Right atrium auricular region (tissue), 2 donors: ENCODE data around the gene RIMKLB. TPM values are rescaled to one million over a fixed set of nuclear protein-coding genes. Genes with fewer than 3 reads are reported as not detected.
A peak's percentile ranks its signal among the peaks of the same experiment; 100 is the strongest.

Source experiments
- DNase-seq: peaks from one replicate; pipeline ENCODE4 v3.0.0-alpha.2; 2019; ENCODE audit warnings: low spot score
- H3K27ac ChIP-seq, 2 donors: fragments of 200-600 bp; sonication (generic); 1 replicate in 1 of 2; 2 replicates in 1 of 2; pipeline ENCODE4 v1.5.1; 2016 to 2019
- H3K27me3 ChIP-seq, 2 donors: fragments of 200-600 bp; sonication (generic); one replicate each; pipeline versions ENCODE4 v1.5.1 to v1.6.0; 2017 to 2019
- H3K36me3 ChIP-seq: fragments of 200-600 bp; sonication (generic); one replicate; pipeline ENCODE4 v1.5.1; 2016
- H3K4me1 ChIP-seq, 2 donors: fragments of 200-600 bp; sonication (generic); one replicate each; pipeline versions ENCODE4 v1.5.1 to v1.6.0; 2017 to 2019
- H3K4me3 ChIP-seq, 2 donors: fragments of 200-600 bp; sonication (generic); 1 replicate in 1 of 2; 2 replicates in 1 of 2; pipeline ENCODE4 v1.5.1; 2017 to 2019; ENCODE audit warnings: mild to moderate bottlenecking in 1 of 2, moderate library complexity in 1 of 2
- H3K9me3 ChIP-seq, 2 donors: fragments of 200-600 bp; sonication (generic); one replicate each; pipeline ENCODE4 v1.5.1; 2019
- total RNA-seq, 2 donors: library from RNA; depleted of rRNA; stranded (reverse); fragments of >200 nt; gene quantifications; one replicate each; pipeline ENCODE4 v1.1.0, GENCODE V29; 2016
- TF ChIP-seq, protein P1 (sequence below), 2 donors: fragments of 200-600 bp; sonication (generic); IDR thresholded peaks; one replicate each; pipeline ENCODE4 v1.5.1; 2019; ENCODE audit warnings: antibody characterized with exemption in 2 of 2

Gene RIMKLB
- total RNA-seq, 2 donors from 2014 or later = 9.7 to 10.7 TPM

GRCh38 chr12:8661751-8662150, 36.0 kb upstream of the RIMKLB start:
- no peaks in the 10 kb centered on the region for H3K27me3 ChIP-seq
- H3K9me3 ChIP-seq = no peaks in the 10 kb centered on the region
- no peaks in the 10 kb centered on the region for H3K4me1 ChIP-seq
- peak overlapping the region; percentile 23 to 35 for H3K4me3 ChIP-seq
- H3K27ac ChIP-seq = peak overlapping the region; percentile 48 to 79
- no peak for DNase-seq
- no peaks in the 10 kb centered on the region for H3K36me3 ChIP-seq
- TF ChIP-seq, protein P1, sequence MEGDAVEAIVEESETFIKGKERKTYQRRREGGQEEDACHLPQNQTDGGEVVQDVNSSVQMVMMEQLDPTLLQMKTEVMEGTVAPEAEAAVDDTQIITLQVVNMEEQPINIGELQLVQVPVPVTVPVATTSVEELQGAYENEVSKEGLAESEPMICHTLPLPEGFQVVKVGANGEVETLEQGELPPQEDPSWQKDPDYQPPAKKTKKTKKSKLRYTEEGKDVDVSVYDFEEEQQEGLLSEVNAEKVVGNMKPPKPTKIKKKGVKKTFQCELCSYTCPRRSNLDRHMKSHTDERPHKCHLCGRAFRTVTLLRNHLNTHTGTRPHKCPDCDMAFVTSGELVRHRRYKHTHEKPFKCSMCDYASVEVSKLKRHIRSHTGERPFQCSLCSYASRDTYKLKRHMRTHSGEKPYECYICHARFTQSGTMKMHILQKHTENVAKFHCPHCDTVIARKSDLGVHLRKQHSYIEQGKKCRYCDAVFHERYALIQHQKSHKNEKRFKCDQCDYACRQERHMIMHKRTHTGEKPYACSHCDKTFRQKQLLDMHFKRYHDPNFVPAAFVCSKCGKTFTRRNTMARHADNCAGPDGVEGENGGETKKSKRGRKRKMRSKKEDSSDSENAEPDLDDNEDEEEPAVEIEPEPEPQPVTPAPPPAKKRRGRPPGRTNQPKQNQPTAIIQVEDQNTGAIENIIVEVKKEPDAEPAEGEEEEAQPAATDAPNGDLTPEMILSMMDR (IDR thresholded peaks at IDR 0.05) = no peak

GRCh38 chr12:8662593-8662992, 35.2 kb upstream of the RIMKLB start, which contains the start of gene MFAP5:
TSS of gene MFAP5 (minus strand) at chr12:8662826. CDS start at chr12:8662104, 722 bp downstream.
- peak within 1 kb of the TSS; percentile 23 to 35 for H3K4me3 ChIP-seq
- H3K36me3 ChIP-seq = no peaks in the 10 kb centered on the region
- H3K27ac ChIP-seq = peak within 1 kb of the TSS; percentile 61 to 79
- DNase-seq = peak; percentile 62
- TF ChIP-seq, protein P1 (IDR thresholded peaks at IDR 0.05) = no peak
- no peaks in the 10 kb centered on the region for H3K4me1 ChIP-seq
- no peaks in the 10 kb centered on the region for H3K27me3 ChIP-seq
- no peaks in the 10 kb centered on the region for H3K9me3 ChIP-seq

DNA sequence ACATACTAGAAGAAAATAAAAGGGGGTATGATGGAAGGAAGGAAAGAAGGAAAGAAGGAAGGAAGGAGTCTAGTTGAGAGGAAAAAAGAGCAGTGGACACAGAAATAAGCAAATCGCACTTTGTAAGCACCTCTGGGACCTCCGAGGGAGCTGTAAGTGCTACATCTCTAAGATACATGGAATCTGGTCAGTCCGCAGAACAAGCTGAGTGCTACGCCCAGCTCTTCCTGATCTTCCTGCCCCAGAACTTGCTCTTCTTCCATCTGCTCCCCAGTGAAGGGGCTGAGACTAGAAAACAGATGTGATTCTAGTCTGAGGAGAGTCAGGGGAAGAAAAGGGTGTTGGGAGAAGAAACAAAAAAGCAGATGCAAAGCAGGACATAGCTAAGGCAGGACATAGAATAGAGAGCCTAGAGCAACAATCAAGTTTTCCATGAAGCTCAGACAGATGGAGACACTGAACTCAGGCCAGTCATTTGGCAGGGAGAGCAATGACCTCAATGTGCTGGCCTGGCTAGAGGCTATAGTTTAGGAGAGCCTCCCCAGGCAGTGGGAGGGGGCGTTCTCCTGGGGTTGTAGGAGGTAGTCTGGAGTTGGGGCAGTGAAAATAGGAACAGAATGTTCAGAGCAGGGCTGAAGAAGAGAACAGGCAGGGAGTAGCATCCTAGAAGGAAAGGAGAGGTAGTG, 33.4 kb upstream of the RIMKLB start:
- H3K4me1 ChIP-seq = no peaks in the 10 kb centered on the region
- TF ChIP-seq, protein P1 (IDR thresholded peaks at IDR 0.05) = no peak
- peak overlapping the region; percentile 61 to 79 for H3K27ac ChIP-seq
- H3K9me3 ChIP-seq = no peaks in the 10 kb centered on the region
- peak; percentile 86 for DNase-seq
- H3K36me3 ChIP-seq = no peaks in the 10 kb centered on the region
- no peaks in the 10 kb centered on the region for H3K27me3 ChIP-seq
- H3K4me3 ChIP-seq = no peak overlapping the region

DNA sequence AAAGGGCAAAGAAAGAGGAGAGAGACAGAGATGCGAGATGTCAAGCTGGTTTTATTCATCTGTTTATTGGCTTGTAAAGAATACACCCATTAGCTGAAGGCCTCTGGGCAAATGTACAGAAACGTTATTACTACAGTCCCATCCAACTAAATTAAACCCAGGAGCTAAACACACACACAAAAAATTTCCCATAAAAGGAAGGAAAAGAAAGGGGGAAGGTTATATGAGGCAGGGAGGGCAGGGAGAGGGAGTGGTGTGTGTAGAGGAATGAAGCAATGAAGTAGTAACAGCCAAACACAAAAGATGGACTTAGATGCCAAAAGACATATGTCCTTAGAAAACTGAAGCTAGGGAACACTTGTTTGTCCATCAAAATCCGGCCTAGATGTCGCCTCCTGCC, 32.0 kb upstream of the RIMKLB start:
- Histone ChIP-seq H3K4me1 (no peaks in the 10 kb centered on the region), H3K36me3 (no peaks in the 10 kb centered on the region), H3K9me3 (no peaks in the 10 kb centered on the region), H3K27me3 (no peaks in the 10 kb centered on the region), H3K27ac (peak overlapping the region in 1 of 2 donors; percentile 48), H3K4me3 (no peak overlapping the region)
- no peak for DNase-seq
- TF ChIP-seq, protein P1 (IDR thresholded peaks at IDR 0.05) = no peak

DNA sequence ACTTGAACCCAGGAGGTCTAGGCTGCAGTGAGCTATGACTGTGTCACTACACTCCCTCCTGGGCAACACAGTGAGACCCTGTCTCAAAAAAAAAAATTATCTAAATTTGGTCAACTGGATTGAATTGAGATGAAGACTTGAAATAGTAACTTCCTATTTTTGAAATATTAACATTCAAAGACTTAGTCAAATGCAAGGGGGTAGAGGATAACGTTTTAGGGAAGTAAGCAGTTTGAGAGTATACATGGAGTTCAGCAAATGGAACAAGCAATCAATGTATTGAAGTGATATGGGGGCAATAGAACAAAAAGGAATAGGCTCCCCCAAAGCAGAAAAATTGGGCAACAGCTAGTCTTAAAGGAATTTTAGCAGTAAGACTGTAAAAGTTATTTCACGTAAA, 30.5 kb upstream of the RIMKLB start:
- no peaks in the 10 kb centered on the region for H3K4me1 ChIP-seq

More for the DNA sequence above, 30.5 kb upstream of the RIMKLB start:
- TF ChIP-seq, protein P1 (IDR thresholded peaks at IDR 0.05) = no peak
- H3K27ac ChIP-seq = no peak overlapping the region
- H3K4me3 ChIP-seq = no peak overlapping the region
- H3K36me3 ChIP-seq = no peaks in the 10 kb centered on the region
- DNase-seq = no peak
- no peaks in the 10 kb centered on the region for H3K27me3 ChIP-seq
- H3K9me3 ChIP-seq = no peaks in the 10 kb centered on the region
